DND-41 (cell line): ENCODE results near the gene CIRBP.

ENCODE experiments used
- ATAC-seq: fragments of 200-7000 bp; cut with Tn5 transposase; 3 replicates; pipeline ENCODE4 v1.9.1; 2021; ENCODE audit warnings: low read depth; ENCODE audit not compliant: insufficient read depth
- DNase-seq: peaks from one replicate; pipeline ENCODE4 v3.0.0-alpha.2; 2020
- H2AFZ ChIP-seq: 2 replicates; pipeline ENCODE4 v1.6.0; 2012; ENCODE audit warnings: low read depth, low read length
- H3K27ac ChIP-seq: 2 replicates; pipeline ENCODE4 v1.5.1; 2012; ENCODE audit warnings: low read length, inconsistent platforms
- H3K27me3 ChIP-seq: fragments of 200-600 bp; sonication (generic); 2 replicates; pipeline ENCODE4 v1.6.0; 2012; ENCODE audit warnings: low read length, mild to moderate bottlenecking, inconsistent platforms; ENCODE audit not compliant: insufficient read depth, poor library complexity
- H3K36me3 ChIP-seq: 2 replicates; pipeline ENCODE4 v1.5.1; 2012; ENCODE audit warnings: low read length, inconsistent platforms; ENCODE audit not compliant: insufficient read depth
- H3K4me1 ChIP-seq: 2 replicates; pipeline ENCODE4 v1.5.1; 2012; ENCODE audit warnings: mild to moderate bottlenecking, low read length; ENCODE audit not compliant: insufficient read depth
- H3K4me2 ChIP-seq: 2 replicates; pipeline ENCODE4 v1.6.0; 2012; ENCODE audit warnings: mild to moderate bottlenecking, moderate library complexity, low read length, inconsistent platforms; ENCODE audit not compliant: insufficient read depth
- H3K4me3 ChIP-seq, 2 experiments: fragments of 200-600 bp in 1 of 2; shearing (Covaris generic) in 1 of 2; 2 replicates each; pipeline ENCODE4 v1.5.1; 2012 to 2016; ENCODE audit warnings: inconsistent platforms in 2 of 2, low read length in 2 of 2, mild to moderate bottlenecking in 2 of 2, low read depth in 1 of 2, moderate library complexity in 1 of 2
- H3K79me2 ChIP-seq: 2 replicates; pipeline ENCODE4 v1.6.0; 2012; ENCODE audit warnings: low read length, inconsistent platforms; ENCODE audit not compliant: insufficient read depth
- H3K9ac ChIP-seq: 2 replicates; pipeline ENCODE4 v1.6.0; 2012; ENCODE audit warnings: low read depth, mild to moderate bottlenecking, inconsistent platforms, low read length, moderate library complexity
- H3K9me3 ChIP-seq: 2 replicates; pipeline ENCODE4 v1.5.1; 2012; ENCODE audit warnings: low read length, moderate library complexity, mild to moderate bottlenecking, inconsistent platforms; ENCODE audit not compliant: insufficient read depth, severe bottlenecking
- H4K20me1 ChIP-seq: 2 replicates; pipeline ENCODE4 v1.6.0; 2012; ENCODE audit warnings: low read length; ENCODE audit not compliant: insufficient read depth
- CTCF ChIP-seq: IDR thresholded peaks from 2 replicates; pipeline ENCODE4 v1.5.1; 2012; ENCODE audit warnings: borderline replicate concordance, low read length, moderate library complexity, mild to moderate bottlenecking; ENCODE audit not compliant: poor library complexity, severe bottlenecking; ENCODE audit errors: extremely low read depth
- EZH2 ChIP-seq: IDR thresholded peaks from 3 replicates; pipeline ENCODE4 v1.6.1; 2012; ENCODE audit warnings: borderline replicate concordance, low read depth, mild to moderate bottlenecking, moderate library complexity, low read length, inconsistent platforms; ENCODE audit not compliant: severe bottlenecking

CIRBP gene

GRCh38 chr19:1239420-1239795, 29.7 kb upstream of the CIRBP start:
- H3K9me3 ChIP-seq = no peaks in the 10 kb centered on the region
- H4K20me1 ChIP-seq = peaks cover 14% of the 10 kb centered on the region
- peak overlapping the region; percentile 21; the same call in 1 of the 2 replicates for H3K27ac ChIP-seq
- peaks cover 7% of the 10 kb centered on the region; the same call in 1 of the 2 replicates for H3K36me3 ChIP-seq
- peak overlapping the region; percentile 55; the same call in 1 of the 2 replicates for H3K9ac ChIP-seq
- ATAC-seq (no peak), DNase-seq (no peak)
- TF ChIP-seq CTCF (no peak), EZH2 (no peak)
- peak overlapping the region; percentile 96 for H3K4me2 ChIP-seq
- peaks cover 60% of the 10 kb centered on the region for H3K4me1 ChIP-seq
- H3K4me3 ChIP-seq = peak overlapping the region in 1 of 2 experiments; percentile 55; a peak in 2 of 4 replicates
- peaks cover 31% of the 10 kb centered on the region for H3K79me2 ChIP-seq
- peak overlapping the region; percentile 67 for H2AFZ ChIP-seq
- peaks cover 6% of the 10 kb centered on the region for H3K27me3 ChIP-seq

GRCh38 chr19:1239796-1240737, 29.1 kb upstream of the CIRBP start:
- peaks cover 34% of the 10 kb centered on the region for H3K79me2 ChIP-seq
- H3K4me1 ChIP-seq = peaks cover 67% of the 10 kb centered on the region
- H3K27ac ChIP-seq = peak overlapping the region; percentile 21
- H3K27me3 ChIP-seq = peaks cover 6% of the 10 kb centered on the region
- peak; percentile 93 for DNase-seq
- H4K20me1 ChIP-seq = peaks cover 20% of the 10 kb centered on the region
- no peaks in the 10 kb centered on the region for H3K9me3 ChIP-seq
- ATAC-seq = peak; percentile 62
- H3K4me3 ChIP-seq = peak overlapping the region in 1 of 2 experiments; percentile 55; a peak in 3 of 4 replicates
- peaks cover 13% of the 10 kb centered on the region; the same call in 1 of the 2 replicates for H3K36me3 ChIP-seq
- TF ChIP-seq CTCF = peak; percentile 95
- no peak for TF ChIP-seq EZH2
- H2AFZ ChIP-seq = peak overlapping the region; percentile 67
- H3K9ac ChIP-seq = peak overlapping the region; percentile 55
- H3K4me2 ChIP-seq = peak overlapping the region; percentile 96

- Histone ChIP-seq H3K9me3 (no peaks in the 10 kb centered on the region), H3K27ac (peak overlapping the region; percentile 68), H3K9ac (peak overlapping the region; percentile 94), H3K4me1 (peaks cover 68% of the 10 kb centered on the region), H3K27me3 (peaks cover 6% of the 10 kb centered on the region), H3K36me3 (peaks cover 15% of the 10 kb centered on the region; the same call in 1 of the 2 replicates), H3K4me2 (peak overlapping the region; percentile 96), H2AFZ (peak overlapping the region; percentile 76), H4K20me1 (peaks cover 20% of the 10 kb centered on the region), H3K79me2 (peaks cover 34% of the 10 kb centered on the region), H3K4me3 (peak overlapping the region; percentile 80 to 99; a peak in 3 of 4 replicates)
- TF ChIP-seq EZH2 = no peak
- TF ChIP-seq CTCF = no peak
- ATAC-seq (no peak), DNase-seq (no peak)
These were observed 28.2 kb upstream of the CIRBP start for GRCh38 chr19:1240925-1241324.
